ENCODE data around the gene DIRAS1. TPM values are rescaled to one million over a fixed set of nuclear protein-coding genes. Genes with fewer than 3 reads are reported as not detected.

Gene DIRAS1
- total and polyA plus RNA-seq, 4 donors = 0.13 to 3.5 (median 1.7) TPM; not detected in 1

GRCh38 chr19:2699413-2700140, 21.6 kb downstream of the DIRAS1 start:
- Histone ChIP-seq H3K36me3 (ENCODE audit: control insufficient read depth in 1 of 2, insufficient read depth in 2 of 2, low read length in 1 of 2) (no peaks in the 10 kb centered on the region), H3K27me3 (ENCODE audit: control insufficient read depth in 1 of 2, insufficient read depth in 2 of 2, low read length in 1 of 2) (no peaks in the 10 kb centered on the region), H3K27ac (ENCODE audit: low read depth in 1 of 2, low read length in 2 of 2) (no peak overlapping the region), H3K4me1 (ENCODE audit: control insufficient read depth in 1 of 2, insufficient read depth in 2 of 2, low read length in 2 of 2) (no peaks in the 10 kb centered on the region), H3K4me3 (ENCODE audit: low read length in 2 of 2) (no peak overlapping the region), H3K9me3 (ENCODE audit: control insufficient read depth, low read length) (no peaks in the 10 kb centered on the region)
- ATAC-seq (ENCODE audit: low FRiP score) (no peak), DNase-seq (no peak)
- intact Hi-C loops (cut with DNase I) = loop anchor here in 1 of 2 donors (5.0 kb wide), 1 partner anchor 38 kb away; no protein-coding TSS in a partner anchor
- WGBS, 2 donors = 77 to 82% methylated on average over 15 of the region's 15 CpGs

GRCh38 chr19:2694196-2694595, 27.0 kb downstream of the DIRAS1 start:
- H3K4me1 ChIP-seq (ENCODE audit: control insufficient read depth in 1 of 2, insufficient read depth in 2 of 2, low read length in 2 of 2) = no peaks in the 10 kb centered on the region
- H3K4me3 ChIP-seq (ENCODE audit: low read length in 2 of 2) = no peak overlapping the region
- DNase-seq (no peak), ATAC-seq (ENCODE audit: low FRiP score) (no peak)
- no peaks in the 10 kb centered on the region for H3K27me3 ChIP-seq (ENCODE audit: control insufficient read depth in 1 of 2, insufficient read depth in 2 of 2, low read length in 1 of 2)
- H3K9me3 ChIP-seq (ENCODE audit: control insufficient read depth, low read length) = no peaks in the 10 kb centered on the region
- 65 to 80% methylated on average over 5 of the region's 5 CpGs for WGBS, 2 donors
- H3K27ac ChIP-seq (ENCODE audit: low read depth in 1 of 2, low read length in 2 of 2) = no peak overlapping the region
- intact Hi-C loops (cut with DNase I) = no loop called here
- no peaks in the 10 kb centered on the region for H3K36me3 ChIP-seq (ENCODE audit: control insufficient read depth in 1 of 2, insufficient read depth in 2 of 2, low read length in 1 of 2)

GRCh38 chr19:2693492-2694160, 27.5 kb downstream of the DIRAS1 start:
- DNase-seq (no peak), ATAC-seq (ENCODE audit: low FRiP score) (no peak)
- intact Hi-C loops (cut with DNase I) = no loop called here
- Histone ChIP-seq H3K36me3 (ENCODE audit: control insufficient read depth in 1 of 2, insufficient read depth in 2 of 2, low read length in 1 of 2) (no peaks in the 10 kb centered on the region), H3K27me3 (ENCODE audit: control insufficient read depth in 1 of 2, insufficient read depth in 2 of 2, low read length in 1 of 2) (no peaks in the 10 kb centered on the region), H3K4me1 (ENCODE audit: control insufficient read depth in 1 of 2, insufficient read depth in 2 of 2, low read length in 2 of 2) (no peaks in the 10 kb centered on the region), H3K4me3 (ENCODE audit: low read length in 2 of 2) (no peak overlapping the region), H3K9me3 (ENCODE audit: control insufficient read depth, low read length) (no peaks in the 10 kb centered on the region), H3K27ac (ENCODE audit: low read depth in 1 of 2, low read length in 2 of 2) (no peak overlapping the region)
- 42 to 43% methylated on average over 12 of the region's 12 CpGs for WGBS, 2 donors

- ATAC-seq (ENCODE audit: low FRiP score) = no peak
- no peak for DNase-seq
- Histone ChIP-seq H3K36me3 (ENCODE audit: control insufficient read depth in 1 of 2, insufficient read depth in 2 of 2, low read length in 1 of 2) (no peaks in the 10 kb centered on the region), H3K4me1 (ENCODE audit: control insufficient read depth in 1 of 2, insufficient read depth in 2 of 2, low read length in 2 of 2) (no peaks in the 10 kb centered on the region), H3K4me3 (ENCODE audit: low read length in 2 of 2) (no peak overlapping the region), H3K27me3 (ENCODE audit: control insufficient read depth in 1 of 2, insufficient read depth in 2 of 2, low read length in 1 of 2) (no peaks in the 10 kb centered on the region), H3K27ac (ENCODE audit: low read depth in 1 of 2, low read length in 2 of 2) (no peak overlapping the region), H3K9me3 (ENCODE audit: control insufficient read depth, low read length) (no peaks in the 10 kb centered on the region)
- intact Hi-C loops (cut with DNase I) = no loop called here
- WGBS, 2 donors = 80 to 90% methylated on average over 9 of the region's 9 CpGs
These were observed 29.2 kb downstream of the DIRAS1 start for GRCh38 chr19:2691951-2692350.

GRCh38 chr19:2690856-2691255, 30.3 kb downstream of the DIRAS1 start:
- intact Hi-C loops (cut with DNase I) = no loop called here
- Histone ChIP-seq H3K27me3 (ENCODE audit: control insufficient read depth in 1 of 2, insufficient read depth in 2 of 2, low read length in 1 of 2) (no peaks in the 10 kb centered on the region), H3K36me3 (ENCODE audit: control insufficient read depth in 1 of 2, insufficient read depth in 2 of 2, low read length in 1 of 2) (no peaks in the 10 kb centered on the region), H3K9me3 (ENCODE audit: control insufficient read depth, low read length) (no peaks in the 10 kb centered on the region), H3K4me1 (ENCODE audit: control insufficient read depth in 1 of 2, insufficient read depth in 2 of 2, low read length in 2 of 2) (no peaks in the 10 kb centered on the region), H3K27ac (ENCODE audit: low read depth in 1 of 2, low read length in 2 of 2) (no peak overlapping the region), H3K4me3 (ENCODE audit: low read length in 2 of 2) (no peak overlapping the region)
- ATAC-seq (ENCODE audit: low FRiP score) (no peak), DNase-seq (no peak)
- 80 to 81% methylated on average over 11 of the region's 11 CpGs for WGBS, 2 donors

- intact Hi-C loops (cut with DNase I) = no loop called here
- Histone ChIP-seq H3K36me3 (ENCODE audit: control insufficient read depth in 1 of 2, insufficient read depth in 2 of 2, low read length in 1 of 2) (no peaks in the 10 kb centered on the region), H3K9me3 (ENCODE audit: control insufficient read depth, low read length) (no peaks in the 10 kb centered on the region), H3K4me3 (ENCODE audit: low read length in 2 of 2) (no peak overlapping the region), H3K27me3 (ENCODE audit: control insufficient read depth in 1 of 2, insufficient read depth in 2 of 2, low read length in 1 of 2) (no peaks in the 10 kb centered on the region), H3K4me1 (ENCODE audit: control insufficient read depth in 1 of 2, insufficient read depth in 2 of 2, low read length in 2 of 2) (no peaks in the 10 kb centered on the region), H3K27ac (ENCODE audit: low read depth in 1 of 2, low read length in 2 of 2) (no peak overlapping the region)
- ATAC-seq (ENCODE audit: low FRiP score) (no peak), DNase-seq (no peak)
- 87 to 93% methylated on average over 17 of the region's 17 CpGs for WGBS, 2 donors
These were observed 34.8 kb downstream of the DIRAS1 start for GRCh38 chr19:2686360-2686759.

- ATAC-seq (ENCODE audit: low FRiP score) (no peak), DNase-seq (no peak)
- H3K4me1 ChIP-seq (ENCODE audit: control insufficient read depth in 1 of 2, insufficient read depth in 2 of 2, low read length in 2 of 2) = no peaks in the 10 kb centered on the region
- H3K36me3 ChIP-seq (ENCODE audit: control insufficient read depth in 1 of 2, insufficient read depth in 2 of 2, low read length in 1 of 2) = no peaks in the 10 kb centered on the region
- H3K27me3 ChIP-seq (ENCODE audit: control insufficient read depth in 1 of 2, insufficient read depth in 2 of 2, low read length in 1 of 2) = no peaks in the 10 kb centered on the region
- WGBS, 2 donors = 82 to 88% methylated on average over 6 of the region's 6 CpGs
- H3K4me3 ChIP-seq (ENCODE audit: low read length in 2 of 2) = no peak overlapping the region
- intact Hi-C loops (cut with DNase I) = no loop called here
- H3K9me3 ChIP-seq (ENCODE audit: control insufficient read depth, low read length) = no peaks in the 10 kb centered on the region
- no peak overlapping the region for H3K27ac ChIP-seq (ENCODE audit: low read depth in 1 of 2, low read length in 2 of 2)
These were observed 35.9 kb downstream of the DIRAS1 start for GRCh38 chr19:2685204-2685704.

GRCh38 chr19:2683430-2684003, 37.7 kb downstream of the DIRAS1 start:
- Histone ChIP-seq H3K27ac (ENCODE audit: low read depth in 1 of 2, low read length in 2 of 2) (no peak overlapping the region), H3K36me3 (ENCODE audit: control insufficient read depth in 1 of 2, insufficient read depth in 2 of 2, low read length in 1 of 2) (no peaks in the 10 kb centered on the region), H3K4me3 (ENCODE audit: low read length in 2 of 2) (no peak overlapping the region), H3K27me3 (ENCODE audit: control insufficient read depth in 1 of 2, insufficient read depth in 2 of 2, low read length in 1 of 2) (no peaks in the 10 kb centered on the region), H3K4me1 (ENCODE audit: control insufficient read depth in 1 of 2, insufficient read depth in 2 of 2, low read length in 2 of 2) (no peaks in the 10 kb centered on the region), H3K9me3 (ENCODE audit: control insufficient read depth, low read length) (no peaks in the 10 kb centered on the region)
- WGBS, 2 donors = 72% methylated on average over 20 of the region's 20 CpGs
- ATAC-seq (ENCODE audit: low FRiP score) = no peak
- DNase-seq = no peak
- intact Hi-C loops (cut with DNase I) = no loop called here
